SK-N-MC (cell line): ENCODE measurements around the gene YARS2.
A peak's percentile ranks its signal among the peaks of the same experiment; 100 is the strongest.

Experiments
- EZH2 ChIP-seq: fragments of 200-600 bp; sonication (generic); IDR thresholded peaks from one replicate; pipeline ENCODE4 v1.6.1; 2017; ENCODE audit warnings: antibody characterized with exemption
- POLR2AphosphoS5 ChIP-seq: IDR thresholded peaks from 2 replicates; pipeline ENCODE4 v1.6.1; 2012; ENCODE audit warnings: mild to moderate bottlenecking, low read depth, low read length, borderline replicate concordance

DNA sequence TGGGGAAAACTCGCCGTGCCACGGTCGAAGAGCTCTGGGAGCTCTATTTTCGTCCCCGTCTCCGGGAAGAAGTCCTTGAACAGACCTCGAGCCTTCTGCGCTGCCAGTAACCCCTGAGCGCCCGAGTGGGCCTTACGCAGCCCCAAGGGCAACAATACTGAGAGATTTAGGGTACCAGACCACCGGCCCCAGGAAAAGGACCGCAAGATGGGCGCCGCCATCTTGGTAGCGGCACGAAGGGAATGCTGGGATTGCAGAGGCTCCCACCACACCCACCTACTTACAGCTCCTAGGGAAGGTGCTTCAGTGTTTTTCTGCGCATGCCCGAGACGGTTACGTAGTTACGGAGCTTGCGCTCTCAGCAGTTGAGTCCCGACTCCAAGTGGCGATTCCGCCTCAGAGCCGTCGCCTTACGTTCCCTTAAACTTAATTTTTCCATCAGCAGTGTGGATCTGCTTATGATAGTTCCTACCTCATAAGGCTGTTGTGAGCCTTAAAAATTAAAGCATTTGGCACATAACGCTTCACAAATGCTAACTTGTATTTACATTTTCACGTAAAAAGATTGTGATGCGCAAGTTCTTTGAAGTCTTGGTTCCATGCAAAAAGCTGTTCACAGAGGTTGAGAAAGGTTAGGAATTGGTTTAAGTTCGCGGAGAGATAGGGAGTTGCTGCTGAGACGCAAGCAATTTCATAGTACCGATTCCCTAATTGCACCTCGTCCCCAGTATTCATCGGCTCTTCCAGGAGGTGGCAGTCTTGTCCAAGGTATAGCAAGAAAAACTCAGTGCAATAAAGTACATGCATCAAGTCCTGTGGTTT, at the start of gene YARS2:
- TF ChIP-seq EZH2 = no peak
- TF ChIP-seq POLR2AphosphoS5 = peak; percentile 93
